DMS153 treated with DMSO at 0.1 percent for 48 hours (cell line): ENCODE data around the gene NUDT16L1.

Source experiments
- DNase-seq: peaks from one replicate; lab custom pipeline; 2025; ENCODE audit not compliant: unreplicated experiment; lab: John Stamatoyannopoulos, UW

Gene NUDT16L1

DNA sequence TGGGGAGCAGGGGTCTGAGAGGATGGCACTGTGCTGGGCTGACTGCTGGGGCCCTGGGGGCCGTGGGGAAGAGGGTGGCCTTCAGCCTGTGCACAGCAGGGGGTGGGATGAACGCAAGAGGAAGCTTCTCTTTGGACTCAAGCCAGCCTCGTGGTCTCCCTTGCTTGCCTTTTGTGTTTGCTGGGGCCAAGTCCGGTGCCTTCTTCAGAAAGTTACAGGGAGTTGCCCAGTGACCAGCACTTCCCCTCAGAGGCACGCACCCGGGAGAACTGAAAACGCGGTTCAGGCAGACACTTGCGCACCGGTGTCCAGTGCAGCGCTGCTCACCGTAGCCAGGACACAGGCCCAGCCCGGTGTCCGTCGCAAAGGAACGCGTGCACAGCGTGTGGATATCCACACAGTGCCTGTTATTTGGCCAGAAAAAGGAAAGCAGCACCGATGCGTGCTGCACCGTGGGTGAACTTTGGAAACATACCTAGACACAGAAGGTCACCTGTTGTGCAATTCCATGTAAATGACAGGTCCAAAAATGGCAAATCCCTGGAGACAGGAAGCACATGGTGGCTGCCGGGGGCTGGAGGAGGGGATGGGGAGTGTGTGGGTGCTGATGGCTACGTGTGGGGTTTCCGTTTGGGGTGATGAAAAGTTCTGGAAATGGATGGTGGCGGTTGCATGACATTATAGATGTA lies 29.4 kb upstream of the NUDT16L1 start:
- no peak for DNase-seq

DNA sequence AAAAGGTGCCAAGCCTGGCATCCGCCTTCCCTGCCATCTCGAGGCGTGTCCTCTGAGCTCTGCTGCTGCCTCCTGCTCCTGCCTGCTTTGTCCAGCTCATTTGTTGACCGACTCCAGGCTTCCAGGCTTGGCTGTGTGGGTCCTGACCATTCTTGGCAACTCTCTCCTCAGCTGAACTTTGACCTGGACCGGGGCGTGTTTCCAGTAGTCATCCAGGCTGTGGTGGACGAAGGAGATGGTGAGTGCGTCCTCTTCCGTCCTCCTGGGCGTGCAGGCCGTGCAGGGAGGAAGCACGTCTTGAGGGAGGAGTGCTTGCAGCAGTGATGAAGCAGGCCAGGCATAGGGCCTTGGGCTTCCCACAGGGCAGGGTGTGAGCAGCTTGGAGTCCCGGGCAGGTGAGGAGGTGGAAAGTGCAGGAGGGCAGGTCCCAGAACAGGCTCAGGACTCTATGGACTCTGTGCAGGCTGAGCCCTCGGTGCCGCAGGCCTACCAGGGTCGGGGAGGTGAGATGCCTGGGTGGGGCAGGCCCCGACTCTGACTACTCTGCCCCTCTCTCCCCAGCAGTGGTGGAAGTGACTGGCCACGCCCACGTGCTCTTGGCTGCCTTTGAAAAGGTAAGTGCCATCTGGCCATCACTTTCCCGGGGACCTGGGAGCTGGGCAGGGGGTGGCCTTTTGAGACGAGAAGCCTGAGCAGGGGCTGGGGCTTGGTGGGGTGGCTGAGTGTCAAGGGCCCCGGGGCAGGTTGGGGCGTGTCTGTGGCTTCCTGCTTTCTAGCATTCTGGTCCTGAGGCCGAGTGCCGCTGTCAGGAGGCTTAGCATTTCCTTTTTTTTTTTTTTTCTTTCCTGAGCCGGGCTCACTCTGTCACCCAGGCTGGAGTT lies 28.6 kb upstream of the NUDT16L1 start:
- peak; percentile 49 for DNase-seq

DNA sequence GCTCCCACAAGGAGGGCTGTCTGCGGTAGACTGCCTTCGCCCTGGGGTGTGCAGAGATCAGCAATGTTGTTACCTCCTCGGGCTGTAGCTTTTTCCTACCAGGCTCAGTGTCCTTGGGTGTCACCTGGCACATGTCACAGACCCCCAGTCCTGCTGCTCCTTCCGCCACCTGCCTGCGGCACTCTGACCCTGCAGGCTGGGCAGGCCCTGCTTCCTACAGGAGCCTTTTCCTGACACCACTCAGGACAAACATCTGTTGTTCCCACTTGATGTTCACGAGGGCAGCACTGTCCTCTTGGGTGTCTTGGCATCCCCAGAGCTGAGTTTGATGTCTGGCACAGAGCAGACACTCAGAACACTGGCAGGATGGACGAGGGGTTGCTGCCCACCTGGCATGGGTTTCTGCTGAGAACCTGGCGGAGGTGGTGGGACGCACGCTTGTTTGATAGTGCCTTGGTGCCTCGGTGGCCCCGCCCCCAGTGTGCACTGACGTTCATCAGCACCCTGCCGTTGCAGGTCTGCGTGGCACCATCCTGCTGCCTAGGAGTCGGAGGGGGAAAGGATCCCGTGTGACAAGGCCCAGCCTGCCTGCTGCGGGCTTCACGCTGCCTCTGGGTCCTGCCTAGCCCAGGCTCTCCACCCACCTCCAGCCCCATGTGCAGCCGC lies 26.7 kb upstream of the NUDT16L1 start:
- no peak for DNase-seq

DNA sequence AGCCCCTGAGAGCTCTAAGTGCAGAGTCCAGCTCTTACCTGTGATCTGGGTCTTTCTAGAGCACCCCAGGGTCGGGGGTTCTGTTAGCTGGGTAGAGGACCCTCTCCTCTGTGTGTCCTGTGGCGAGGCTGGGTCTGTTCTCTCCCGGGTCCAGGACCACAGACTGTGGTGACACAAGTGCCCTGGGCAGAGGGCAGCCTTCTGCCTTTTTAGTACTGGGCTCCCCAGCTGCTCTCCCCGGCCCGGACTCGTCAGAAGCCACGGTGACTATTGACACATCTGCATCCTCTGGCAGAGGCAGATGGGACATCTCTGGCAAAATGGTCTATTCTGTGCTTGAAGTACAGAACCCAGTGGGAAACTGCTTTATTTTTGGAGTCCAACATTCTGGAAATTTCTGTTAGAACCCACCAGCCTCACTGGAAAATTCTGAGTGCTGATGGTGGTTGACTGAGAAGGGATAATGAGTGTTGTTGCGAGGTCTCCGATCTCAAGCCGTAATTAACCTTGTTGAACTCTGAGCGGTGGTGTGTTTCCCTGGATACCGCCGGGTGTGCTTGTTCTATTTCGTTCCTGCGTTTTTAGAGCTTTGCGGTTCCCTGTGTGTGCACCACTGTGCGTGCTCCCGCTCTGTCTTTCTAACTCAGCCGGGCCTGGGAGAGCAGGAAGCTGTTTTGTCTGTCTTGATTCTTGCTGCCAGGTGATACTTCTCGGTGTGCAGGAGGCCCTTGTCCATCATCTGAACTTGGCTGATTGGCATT lies 26.0 kb upstream of the NUDT16L1 start:
- DNase-seq: no peak

DNA sequence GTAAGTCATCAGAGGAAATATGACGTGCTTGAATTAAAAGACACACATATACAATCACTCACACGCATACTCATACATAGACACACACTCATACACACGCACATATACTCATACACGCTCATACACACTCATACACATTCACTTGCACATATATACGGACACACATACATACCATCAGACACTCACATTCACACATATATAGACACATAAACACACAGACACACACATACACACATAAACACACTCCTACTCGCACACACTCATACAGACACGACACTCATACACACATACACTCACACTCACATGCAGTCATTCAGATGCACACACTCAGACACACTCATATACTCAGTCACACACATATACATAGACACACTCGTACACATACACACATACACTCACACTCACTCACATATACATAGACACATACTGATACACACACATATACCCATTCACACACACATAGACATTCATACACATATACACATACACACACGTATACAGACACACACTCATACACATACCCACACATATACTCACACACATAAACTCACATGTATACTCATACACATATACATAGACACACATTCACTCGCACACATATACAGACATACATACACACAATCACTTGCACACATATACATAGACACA lies 24.9 kb upstream of the NUDT16L1 start:
- no peak for DNase-seq

DNA sequence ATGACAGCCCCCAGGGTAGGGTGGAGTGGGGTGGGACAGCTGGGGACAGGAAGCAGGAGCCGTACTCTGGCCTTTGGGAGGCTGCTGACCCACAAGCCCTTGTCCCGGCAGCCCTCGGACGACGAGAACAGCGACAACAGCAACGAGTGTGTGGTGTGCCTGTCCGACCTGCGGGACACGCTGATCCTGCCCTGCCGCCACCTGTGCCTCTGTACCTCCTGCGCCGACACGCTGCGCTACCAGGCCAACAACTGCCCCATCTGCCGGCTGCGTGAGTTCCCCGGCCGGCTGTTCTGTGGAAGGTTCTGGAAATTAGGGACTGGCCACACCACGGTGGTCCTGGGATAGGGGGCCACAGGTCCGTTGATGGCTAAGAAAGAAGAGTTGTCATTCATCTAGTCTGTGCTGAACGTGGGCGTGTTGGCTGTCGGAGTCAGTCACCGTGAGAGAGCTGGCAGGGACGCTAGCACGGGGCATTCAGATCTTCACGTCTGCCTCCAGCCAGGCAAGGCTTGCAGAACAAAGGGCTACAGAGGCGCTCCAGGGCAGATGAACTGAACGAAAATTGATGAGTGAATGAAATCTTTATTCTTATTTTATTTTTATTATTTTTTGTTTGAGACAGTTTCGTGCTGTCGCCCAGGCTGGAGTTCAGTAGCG lies 19.8 kb upstream of the NUDT16L1 start:
- no peak for DNase-seq

DNA sequence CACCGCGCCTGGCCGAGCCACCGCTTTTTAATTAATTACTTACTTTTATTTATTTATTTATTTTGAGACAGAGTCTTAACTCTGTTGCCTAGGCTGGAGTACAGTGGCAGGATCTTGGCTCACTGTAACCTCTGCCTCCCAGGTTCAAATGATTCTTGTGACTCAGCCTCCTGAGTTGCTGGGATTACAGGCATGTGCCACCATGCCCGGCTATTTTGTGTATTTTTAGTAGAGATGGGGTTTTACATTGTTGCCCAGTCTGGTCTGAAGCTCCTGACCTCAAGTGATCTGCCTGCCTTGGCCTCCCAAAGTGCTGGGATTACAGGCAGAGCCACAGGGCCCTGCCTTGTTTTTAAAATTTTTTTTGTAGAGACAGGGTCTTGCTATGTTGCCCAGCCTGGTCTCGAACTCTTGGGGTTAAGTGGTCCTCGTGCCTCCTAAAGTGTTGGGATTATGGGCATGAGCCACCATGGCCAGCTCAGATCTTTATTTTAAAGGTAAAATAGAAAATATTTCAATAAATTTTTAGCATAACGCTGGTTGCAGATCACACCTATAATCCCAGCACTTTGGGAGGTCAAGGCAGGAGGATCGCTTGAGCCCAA lies 18.3 kb upstream of the NUDT16L1 start:
- DNase-seq: no peak

DNA sequence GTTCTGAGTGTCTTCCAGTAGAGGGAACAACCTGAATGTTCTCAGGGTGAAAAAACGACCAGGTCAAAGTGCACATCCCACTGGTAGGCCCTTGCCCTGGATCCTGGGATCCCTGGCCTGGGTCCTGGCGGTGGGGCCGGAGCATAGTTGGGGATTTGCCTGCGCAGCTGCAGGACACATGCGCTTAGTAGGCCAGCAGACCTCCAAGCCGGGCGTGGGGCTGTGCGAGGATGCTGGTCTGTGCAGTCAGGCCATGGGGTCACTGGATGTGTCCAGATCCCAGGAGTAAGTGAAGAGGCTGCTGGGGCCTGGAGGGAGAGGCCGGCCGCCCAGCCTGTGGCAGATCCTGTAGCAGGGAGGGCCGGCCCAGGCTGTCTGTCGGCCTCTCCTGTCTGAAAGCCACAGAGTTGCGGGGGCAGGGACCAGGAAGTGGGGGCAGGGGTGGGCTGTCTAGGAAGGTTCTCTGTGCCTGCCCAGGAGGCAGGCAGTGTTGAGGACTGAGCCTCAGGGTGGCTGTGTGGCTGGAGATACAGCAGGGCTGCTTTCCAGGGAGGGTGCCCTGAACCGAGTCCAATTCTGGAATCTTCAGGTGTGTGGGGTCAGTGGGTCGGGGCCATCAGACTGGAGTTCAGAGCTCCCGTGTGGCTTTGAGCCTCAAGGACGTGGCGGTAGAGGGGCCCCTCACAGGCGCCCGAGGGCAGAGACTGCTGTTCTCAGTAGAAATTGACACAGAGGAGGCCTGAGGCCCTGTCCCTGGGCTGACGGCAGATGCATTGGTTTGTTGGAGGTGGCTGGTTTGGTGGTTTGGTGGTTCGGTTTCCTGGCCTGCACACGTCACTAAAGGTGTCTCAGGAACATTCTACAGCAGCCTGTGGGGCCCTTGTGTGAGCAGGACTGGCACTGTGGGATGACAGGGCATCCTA lies 17.2 kb upstream of the NUDT16L1 start:
- no peak for DNase-seq

DNA sequence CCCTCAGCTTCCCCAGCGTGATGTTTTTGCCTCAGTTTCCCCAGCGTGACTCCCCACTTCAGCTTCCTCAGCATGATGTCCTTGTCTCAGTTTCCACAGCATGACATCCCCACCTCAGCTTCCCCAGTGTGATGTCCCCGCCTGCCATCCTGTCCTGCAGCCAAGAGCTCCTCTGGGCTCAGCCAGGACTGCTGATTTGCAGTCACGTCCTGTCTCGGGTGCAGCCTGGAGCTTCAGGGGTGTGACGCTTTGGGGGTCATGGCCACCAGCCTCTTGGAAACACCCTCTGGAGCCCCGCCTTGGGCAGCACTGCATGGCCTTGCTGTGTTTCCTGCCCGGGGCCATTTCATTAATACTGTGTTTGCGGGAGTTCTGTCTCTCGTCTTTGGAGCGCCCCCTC lies 16.5 kb upstream of the NUDT16L1 start:
- no peak for DNase-seq

DNA sequence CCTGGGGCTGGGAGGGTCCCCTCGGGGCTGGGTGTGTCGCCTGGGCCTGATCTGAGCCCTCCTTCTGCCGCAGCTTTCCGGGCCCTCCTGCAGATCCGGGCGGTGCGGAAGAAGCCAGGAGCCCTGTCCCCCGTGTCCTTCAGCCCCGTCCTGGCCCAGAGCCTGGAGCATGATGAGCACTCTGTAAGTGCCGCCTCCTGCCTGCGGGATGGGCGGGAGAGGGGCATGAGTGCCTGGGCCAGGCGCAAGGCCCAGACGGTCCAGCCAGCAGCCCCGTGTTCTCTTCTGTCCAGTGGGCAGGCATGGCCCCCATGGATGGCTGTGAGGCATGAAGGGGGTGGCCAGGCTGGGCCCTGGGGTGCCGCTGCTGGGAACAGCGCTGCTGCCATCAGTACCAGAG lies 16.0 kb upstream of the NUDT16L1 start:
- no peak for DNase-seq

DNA sequence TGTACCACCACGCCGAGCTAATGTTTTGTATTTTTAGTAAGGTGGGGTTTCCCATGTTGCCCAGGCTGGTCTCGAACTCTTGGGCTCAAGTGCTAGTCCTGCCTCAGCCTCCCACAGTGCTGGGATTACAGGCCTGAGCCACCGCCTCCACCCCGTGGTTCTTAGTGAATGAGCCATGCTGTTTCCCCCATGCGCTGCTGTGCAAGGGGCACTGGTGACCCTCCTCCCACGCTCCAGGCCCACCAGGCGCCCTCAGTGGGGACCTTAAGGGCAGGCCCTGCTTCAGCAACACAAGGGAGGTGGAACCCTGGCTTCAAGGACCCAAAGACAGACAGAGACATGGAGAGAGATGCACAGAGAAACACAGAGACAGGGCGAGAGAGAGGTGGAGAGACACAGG lies 15.4 kb upstream of the NUDT16L1 start:
- DNase-seq: no peak

DNA sequence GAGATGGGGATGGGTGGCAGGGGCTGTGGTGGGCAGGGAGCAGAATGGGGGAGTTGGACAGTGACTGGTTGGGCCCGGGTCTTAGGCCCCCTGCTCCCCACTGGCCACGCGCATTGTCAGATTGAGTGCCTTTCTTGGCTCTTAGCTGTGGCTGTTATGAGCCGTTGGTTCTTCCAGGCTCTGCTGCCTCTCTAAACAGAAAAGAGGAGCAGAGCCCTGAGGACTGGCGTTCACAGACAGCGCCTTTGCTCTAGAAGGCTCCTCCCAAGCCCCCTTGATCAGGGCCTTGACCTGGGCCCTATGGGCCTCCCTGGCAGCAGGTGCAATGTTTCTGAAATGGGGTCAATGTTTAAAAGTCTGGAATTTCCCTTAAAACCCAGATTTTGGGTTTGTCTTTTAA lies 14.8 kb upstream of the NUDT16L1 start:
- no peak for DNase-seq

DNA sequence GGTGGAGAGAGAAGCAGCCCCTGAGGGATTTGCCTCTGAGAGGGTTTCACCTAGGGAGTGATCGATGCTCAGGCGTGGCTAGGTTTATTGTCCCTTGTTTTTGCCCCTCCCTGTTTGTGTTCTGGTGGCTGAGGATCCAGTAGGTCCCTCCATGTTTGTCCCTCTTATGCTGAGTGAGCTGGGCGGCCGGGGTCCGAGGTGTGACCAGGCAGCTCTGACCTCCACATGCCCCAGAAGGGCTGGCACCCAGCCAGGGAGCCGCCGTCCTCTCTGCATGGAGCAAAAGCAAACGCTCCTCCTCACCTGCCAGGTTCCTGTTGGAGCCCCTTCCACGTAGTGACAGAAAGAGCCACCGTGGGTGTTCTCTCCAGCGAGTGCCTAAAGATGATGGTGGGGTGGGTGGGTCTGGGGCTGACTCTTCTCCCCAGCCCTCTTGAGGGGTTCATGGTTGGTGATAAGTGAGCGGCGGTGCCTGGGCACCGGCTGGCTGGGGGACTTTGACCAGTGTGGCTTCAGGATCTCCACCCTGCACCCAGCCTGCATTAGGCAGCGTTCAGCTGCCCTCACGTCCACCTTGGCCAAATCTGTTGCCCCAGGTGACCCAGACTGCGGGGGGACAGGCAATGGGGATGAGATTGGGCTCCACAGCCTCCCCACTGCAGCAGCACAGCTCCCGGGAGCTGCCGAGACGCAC lies 14.1 kb upstream of the NUDT16L1 start:
- no peak for DNase-seq

DNA sequence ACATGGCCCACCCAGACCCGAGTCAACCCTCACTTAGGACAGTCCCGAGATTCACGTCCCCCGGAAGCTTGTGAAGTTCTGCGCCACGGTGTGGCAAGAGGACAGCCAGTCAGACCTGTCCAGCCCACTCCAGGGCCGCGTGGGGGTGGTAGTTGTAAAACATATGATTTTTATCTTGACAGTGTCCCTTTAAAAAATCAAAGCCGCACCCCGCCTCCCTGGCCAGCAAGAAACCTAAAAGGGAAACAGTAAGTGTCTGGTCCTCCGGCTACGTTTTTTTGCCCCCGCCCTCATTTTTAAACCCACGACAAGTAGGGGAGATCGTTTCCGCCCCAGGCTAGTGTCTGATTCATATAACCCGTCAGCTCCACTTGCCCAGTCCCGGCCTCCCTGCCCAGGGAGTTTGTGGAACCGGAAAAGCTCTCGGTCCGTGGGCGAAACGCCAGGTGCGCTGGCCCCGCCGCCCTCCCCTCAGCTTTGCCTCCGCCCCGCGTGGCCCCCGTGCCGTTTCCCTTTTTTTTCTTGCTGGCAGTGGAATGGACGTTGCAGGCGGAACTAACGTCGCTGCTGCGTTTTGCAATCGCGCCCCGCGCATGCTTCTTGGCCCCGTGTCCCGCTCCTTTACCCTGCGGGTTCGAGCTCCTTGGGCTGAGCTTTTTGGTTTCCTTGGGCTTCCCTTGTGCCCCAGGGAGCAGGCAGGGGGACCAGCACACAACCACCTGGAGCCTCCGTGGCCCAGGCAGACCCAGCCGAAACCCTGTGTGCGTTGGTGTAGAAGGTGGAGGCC lies 13.3 kb upstream of the NUDT16L1 start:
- no peak for DNase-seq

DNA sequence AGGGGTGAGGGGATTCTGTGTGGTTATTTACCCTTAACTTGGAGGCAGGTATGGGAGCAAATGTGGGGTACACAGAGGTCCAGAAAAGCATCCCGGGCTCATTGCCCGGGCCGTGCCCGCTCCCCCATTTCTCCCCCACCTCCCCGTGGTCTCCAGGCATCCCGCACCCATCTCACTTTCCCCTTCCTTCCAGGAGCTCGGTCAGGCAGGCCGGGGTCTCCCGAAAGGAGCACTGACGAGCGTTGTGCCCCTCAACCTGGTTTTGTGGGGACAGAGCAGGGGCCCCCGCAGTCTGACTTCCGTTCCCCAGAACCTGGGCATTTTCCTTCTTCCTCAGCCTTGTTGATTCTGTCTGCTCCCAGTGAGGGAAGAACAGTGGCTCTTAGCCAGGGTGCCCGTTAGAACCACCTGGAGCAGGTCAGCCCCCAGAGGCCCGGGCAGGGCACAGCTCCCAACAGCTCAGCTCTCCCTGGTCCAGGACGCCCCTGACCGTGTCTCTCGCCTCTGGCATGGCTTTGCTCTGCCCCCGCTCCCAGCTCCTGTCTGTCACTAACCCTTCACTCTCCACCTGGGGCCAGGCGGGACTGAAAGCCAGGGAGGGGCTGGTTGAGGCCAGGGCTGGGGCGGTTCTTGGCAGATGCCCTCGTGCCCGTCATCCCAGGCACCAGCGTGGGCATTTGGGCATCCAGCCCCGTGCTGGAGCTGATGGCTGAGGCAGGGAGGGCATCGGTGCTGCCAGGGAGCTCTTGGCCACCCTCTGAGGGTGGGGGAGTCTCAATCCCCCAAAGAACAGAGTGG lies 12.5 kb upstream of the NUDT16L1 start:
- DNase-seq: no peak

DNA sequence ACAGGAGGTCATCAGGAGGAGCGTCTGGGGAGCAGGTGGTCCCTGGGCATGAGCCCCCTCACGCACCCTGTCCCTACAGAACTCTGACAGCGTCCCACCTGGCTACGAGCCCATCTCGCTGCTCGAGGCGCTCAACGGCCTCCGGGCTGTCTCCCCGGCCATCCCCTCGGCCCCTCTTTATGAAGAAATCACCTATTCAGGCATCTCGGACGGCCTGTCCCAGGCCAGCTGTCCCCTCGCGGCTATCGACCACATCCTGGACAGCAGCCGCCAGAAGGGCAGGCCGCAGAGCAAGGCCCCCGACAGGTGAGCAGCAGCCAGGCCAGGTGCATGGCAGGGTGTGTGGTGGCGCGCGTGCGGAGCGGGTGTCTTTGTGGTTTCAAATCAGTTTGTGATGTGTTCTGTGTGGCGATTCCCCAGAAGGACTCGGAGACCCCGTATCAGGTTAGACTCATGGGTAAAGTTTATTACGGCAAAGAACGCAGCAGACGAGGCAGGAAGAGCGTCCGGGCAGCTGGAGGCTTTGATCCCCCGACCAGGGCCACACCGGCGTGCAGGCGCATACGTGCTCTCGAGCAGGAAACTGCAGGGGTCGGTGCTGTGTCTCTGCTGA lies 11.8 kb upstream of the NUDT16L1 start:
- DNase-seq: no peak
